NOMO-1 (cell line): ENCODE measurements around the gene NR2E3.
A peak's percentile ranks its signal among the peaks of the same experiment; 100 is the strongest.

Experiments
- DNase-seq, 2 experiments: peaks; one replicate each; lab custom pipeline; 2025; ENCODE audit not compliant: unreplicated experiment in 2 of 2; lab: John Stamatoyannopoulos, UW

Gene NR2E3

GRCh38 chr15:71790081-71790480 lies 20.3 kb upstream of the NR2E3 start:
- no peak for DNase-seq

DNA sequence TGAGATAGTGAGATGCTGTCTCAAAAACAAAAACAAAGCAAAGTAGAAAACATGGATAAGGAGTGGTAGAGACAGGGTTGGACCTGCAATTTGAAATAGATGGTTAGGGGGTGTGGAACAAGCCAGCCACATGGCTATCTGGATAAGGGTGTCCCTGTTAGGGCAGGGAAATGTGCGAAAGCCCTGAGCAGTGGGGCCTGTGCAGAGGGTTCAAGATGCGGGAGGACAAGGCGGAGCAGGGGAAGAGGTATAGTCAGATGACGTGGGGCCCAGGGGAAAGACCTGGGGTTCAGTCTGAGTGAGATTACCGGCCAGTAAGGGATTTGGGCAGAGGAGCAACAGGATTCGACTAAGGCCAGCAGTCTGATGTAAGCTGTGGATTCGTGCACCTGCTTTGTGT lies 18.4 kb upstream of the NR2E3 start:
- DNase-seq = no peak

GRCh38 chr15:71792521-71792920 lies 17.8 kb upstream of the NR2E3 start:
- no peak for DNase-seq

- DNase-seq = no peak
These were observed 11.7 kb upstream of the NR2E3 start for GRCh38 chr15:71798641-71799040.

- no peak for DNase-seq
These were observed 10.2 kb upstream of the NR2E3 start for GRCh38 chr15:71800190-71800589.

GRCh38 chr15:71800835-71801745 lies 9.3 kb upstream of the NR2E3 start:
- DNase-seq = peak; percentile 36 to 39

- DNase-seq = no peak
These were observed 8.3 kb upstream of the NR2E3 start for GRCh38 chr15:71801935-71802655.

DNA sequence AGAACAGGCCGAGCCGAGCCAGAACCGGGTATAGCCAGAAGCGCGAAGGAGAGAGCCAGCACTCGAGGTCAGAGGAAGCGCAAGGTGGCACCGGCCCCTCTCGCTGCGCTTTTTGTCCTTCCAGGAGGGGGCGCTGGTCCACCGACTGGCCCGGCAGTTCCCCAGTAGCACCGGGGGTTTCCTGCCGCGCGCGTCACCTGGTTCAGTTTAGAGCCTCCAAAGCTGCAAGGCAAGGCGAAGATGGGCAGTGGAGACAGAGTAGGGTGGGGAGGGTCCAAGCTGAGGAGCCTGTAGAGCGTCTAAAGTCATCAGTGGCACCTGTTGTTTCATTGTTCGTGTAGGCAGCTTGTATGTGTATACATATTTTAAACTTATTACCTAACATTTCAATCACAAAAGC lies 7.6 kb upstream of the NR2E3 start:
- peak in 1 of 2 experiments; percentile 23 for DNase-seq

DNA sequence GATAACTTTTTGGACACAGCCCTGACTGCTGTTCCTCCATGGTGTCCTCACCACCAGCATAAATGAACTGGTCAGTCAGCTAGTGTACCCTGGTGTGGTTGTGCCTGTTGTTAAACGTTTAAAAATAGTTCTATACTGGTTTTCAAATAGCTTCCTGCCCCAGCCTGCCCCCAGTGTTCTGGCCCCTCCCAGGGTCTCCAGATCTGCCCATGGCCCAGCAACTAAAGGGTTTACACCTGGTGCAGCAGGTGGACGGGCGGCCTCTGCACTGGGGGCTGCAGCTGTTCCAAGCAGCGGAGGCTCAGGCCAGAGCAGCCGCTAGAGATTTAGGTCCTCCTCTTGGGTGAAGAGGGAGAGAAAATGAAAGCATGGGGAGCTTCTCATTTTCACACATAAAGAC lies 6.1 kb upstream of the NR2E3 start:
- no peak for DNase-seq

DNA sequence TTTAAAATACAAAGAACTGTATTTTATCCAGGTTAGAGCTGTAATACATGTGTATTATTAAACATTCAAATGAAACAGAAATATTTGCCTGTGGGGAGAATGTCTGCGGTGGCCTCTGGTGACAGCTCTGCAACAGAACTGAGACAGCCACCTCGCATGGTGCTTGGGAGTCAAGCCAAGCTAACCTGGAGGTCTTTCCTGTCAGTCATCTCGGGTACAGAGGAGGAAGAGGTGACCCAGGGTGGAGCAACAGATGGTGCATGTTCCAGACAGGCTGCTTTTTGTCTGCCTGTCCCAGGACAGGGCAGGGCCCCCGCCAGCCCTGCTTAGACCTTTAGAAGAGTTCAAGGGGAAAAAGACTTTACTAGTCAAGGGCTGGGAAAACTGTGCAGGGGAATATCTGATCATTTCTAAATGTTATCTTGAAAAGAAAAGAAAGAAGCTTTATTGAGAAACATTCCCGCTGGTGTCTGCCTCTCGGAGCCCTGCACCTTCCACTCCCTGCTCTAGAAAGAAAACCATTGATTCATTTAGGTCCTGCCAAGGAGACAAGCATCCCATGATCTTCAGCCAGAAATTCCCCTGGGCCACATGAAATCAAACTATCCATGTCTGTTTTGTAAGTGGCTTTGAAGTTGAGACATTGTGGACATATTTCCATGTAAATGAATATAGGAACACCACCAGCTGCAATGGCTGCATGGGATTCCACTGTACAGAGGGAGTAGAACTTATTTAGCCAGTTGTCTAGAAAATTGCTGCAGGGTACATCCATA lies 5.5 kb upstream of the NR2E3 start:
- no peak for DNase-seq

DNA sequence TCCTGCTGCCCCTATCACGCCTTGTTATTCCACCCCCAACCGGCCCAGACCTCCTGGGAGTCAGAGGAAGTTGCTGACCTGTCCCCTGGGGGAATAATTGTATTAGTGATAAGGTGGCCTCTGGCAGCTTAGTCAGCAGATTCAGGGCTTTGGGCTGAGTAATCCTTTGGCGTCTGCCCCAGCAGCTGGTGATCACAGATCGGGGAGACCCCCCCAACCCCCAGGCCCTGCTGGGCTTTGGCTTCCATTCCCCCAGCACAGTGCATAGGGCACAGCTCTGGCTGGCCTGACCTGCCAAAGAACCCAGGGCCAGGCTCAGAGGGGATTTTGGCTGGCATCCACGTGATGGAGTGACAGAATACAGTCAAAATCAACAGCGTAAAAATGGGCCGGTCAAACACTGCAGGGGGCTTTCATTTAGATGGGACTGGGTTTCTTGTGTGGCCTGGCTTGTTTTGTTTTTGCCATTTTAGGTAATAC lies 3.9 kb upstream of the NR2E3 start:
- no peak for DNase-seq

- DNase-seq = no peak
These were observed 3.2 kb upstream of the NR2E3 start for GRCh38 chr15:71807125-71807629.

GRCh38 chr15:71807691-71808091 lies 2.7 kb upstream of the NR2E3 start:
- DNase-seq = no peak

DNA sequence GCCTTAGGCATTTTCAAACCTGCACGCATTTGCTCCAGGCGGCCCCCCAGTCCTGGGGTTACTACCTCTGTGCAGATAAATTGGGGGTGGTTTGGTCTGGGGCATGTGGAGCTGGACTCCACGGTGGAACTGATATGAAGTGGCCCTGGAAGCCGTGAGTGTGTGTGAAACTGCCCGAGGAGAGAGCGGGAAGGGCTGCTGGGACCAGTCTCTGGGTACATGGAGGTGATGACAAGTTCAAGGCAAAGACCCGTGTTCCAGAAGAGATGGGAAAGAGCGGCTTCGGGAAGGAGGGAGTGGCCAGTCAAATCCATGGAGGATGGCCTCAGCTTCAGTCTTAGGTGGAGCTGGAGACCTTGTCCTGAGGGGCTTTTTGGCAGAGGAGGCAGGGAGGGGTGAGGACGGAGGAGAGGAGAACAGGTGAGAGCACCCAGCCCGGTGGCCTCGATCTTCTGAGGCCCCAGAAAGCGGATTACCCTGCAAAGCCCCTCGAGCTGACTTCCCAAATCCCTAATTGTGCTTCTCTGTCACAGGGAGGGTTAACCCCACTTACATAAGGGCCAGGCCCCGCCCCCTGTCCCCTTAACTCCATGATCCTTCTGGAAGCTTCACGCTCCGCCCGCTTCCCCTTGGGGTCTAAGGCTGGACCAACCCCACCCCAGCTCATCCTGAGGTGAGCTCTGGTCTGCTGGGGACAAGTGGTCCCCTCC lies 1.9 kb upstream of the NR2E3 start:
- DNase-seq = no peak

GRCh38 chr15:71809346-71809745 lies 1.0 kb upstream of the NR2E3 start:
- DNase-seq = no peak

- DNase-seq = no peak
These were observed 832 bp downstream of the NR2E3 start for GRCh38 chr15:71811036-71811736.

- DNase-seq = no peak
These were observed 1.7 kb downstream of the NR2E3 start for GRCh38 chr15:71811752-71812735.

- DNase-seq = no peak
These were observed 2.8 kb downstream of the NR2E3 start for GRCh38 chr15:71812966-71813722.
